Sigmoid colon (tissue), 7 donors: Measurements from ENCODE around the gene TACC2. TPM values are rescaled to one million over a fixed set of nuclear protein-coding genes. Genes with fewer than 3 reads are reported as not detected.

ENCODE experiments used
- DNase-seq: peaks from one replicate; pipeline ENCODE4 v3.0.0-alpha.2; 2019
- H3K27ac ChIP-seq, 4 donors: fragments of 200-600 bp; sonication (generic); one replicate each; pipeline ENCODE4 v1.5.1; 2016 to 2019; ENCODE audit warnings: mild to moderate bottlenecking in 1 of 4
- H3K27me3 ChIP-seq, 3 donors: fragments of 200-600 bp; sonication (generic); one replicate each; pipeline ENCODE4 v1.5.1; 2019; ENCODE audit warnings: mild to moderate bottlenecking in 1 of 3
- H3K36me3 ChIP-seq, 4 donors: fragments of 200-600 bp; sonication (generic); one replicate each; pipeline ENCODE4 v1.5.1; 2016 to 2019
- H3K4me1 ChIP-seq, 4 donors: fragments of 200-600 bp; sonication (generic); one replicate each; pipeline ENCODE4 v1.5.1; 2017 to 2019
- H3K4me3 ChIP-seq, 4 donors: fragments of 200-600 bp; sonication (generic); one replicate each; pipeline ENCODE4 v1.5.1; 2017 to 2019; ENCODE audit warnings: mild to moderate bottlenecking in 2 of 4, moderate library complexity in 1 of 4
- H3K9me3 ChIP-seq, 4 donors: fragments of 200-600 bp in 3 of 4; sonication (generic) in 3 of 4; one replicate each; pipeline versions ENCODE4 v1.5.1 to v1.6.1; 2013 to 2019
- EP300 ChIP-seq, 4 donors: sonication (generic); formaldehyde crosslinking; IDR thresholded peaks; one replicate each; pipeline ENCODE4 v1.6.1; 2017; ENCODE audit warnings: antibody characterized with exemption in 4 of 4
- POLR2A ChIP-seq, 2 donors: fragments of 450-650 bp; IDR thresholded peaks; one replicate each; pipeline ENCODE4 v1.6.1; 2016; ENCODE audit warnings: antibody characterized with exemption in 2 of 2, mild to moderate bottlenecking in 2 of 2, moderate library complexity in 2 of 2
- POLR2AphosphoS5 ChIP-seq, 4 donors: sonication (generic); formaldehyde crosslinking; IDR thresholded peaks; one replicate each; pipeline ENCODE4 v1.6.1; 2017; ENCODE audit warnings: antibody characterized with exemption in 4 of 4
- WGBS, 2 donors: extraction: QIAGEN DNeasy Blood & Tissue Kit; methylation state at CpG; one replicate each; pipeline ENCODE4 v1.1.7; 2013; 5-methylcytosine and 5-hydroxymethylcytosine counted together
- intact Hi-C: fragments of 100-400 bp; cut with DNase I; formaldehyde crosslinking; loops from one replicate; pipeline ENCODE4 v1.15.1; 2023
- polyA plus RNA-seq, 3 donors: library from polyadenylated mRNA; stranded (reverse); fragments of 200-250 nt; gene quantifications; one replicate each; pipeline ENCODE4 v1.2.3, GENCODE V29; 2013
- total RNA-seq, 4 donors: library from RNA; depleted of rRNA; stranded (reverse); fragments of >200 nt; gene quantifications; one replicate each; pipeline ENCODE4 v1.1.0, GENCODE V29; 2016
- TF ChIP-seq, protein P1 (sequence below), 4 experiments: fragments of 450-650 bp in 3 of 4; fragments of 200-600 bp in 1 of 4; IDR thresholded peaks; one replicate each; pipeline ENCODE4 v1.5.1; 2016 to 2019; ENCODE audit warnings: antibody characterized with exemption in 4 of 4, mild to moderate bottlenecking in 3 of 4, moderate library complexity in 2 of 4
- donor health status: healthy with polysubstance abuse.
- donor health status: Bipolar disorder and iron deficiency.
- donor health status: healthy.

The TACC2 gene
- total and polyA plus RNA-seq, 7 donors: 43.7 to 173 (median 71.0) TPM

- Histone ChIP-seq H3K36me3 (peaks cover 39 to 100% (median 55%) of the 10 kb centered on the region in 4 donors), H3K27me3 (no peaks in the 10 kb centered on the region), H3K27ac (no peak overlapping the region), H3K4me3 (no peak overlapping the region), H3K9me3 (no peaks in the 10 kb centered on the region), H3K4me1 (no peaks in the 10 kb centered on the region)
- TF ChIP-seq, protein P1, sequence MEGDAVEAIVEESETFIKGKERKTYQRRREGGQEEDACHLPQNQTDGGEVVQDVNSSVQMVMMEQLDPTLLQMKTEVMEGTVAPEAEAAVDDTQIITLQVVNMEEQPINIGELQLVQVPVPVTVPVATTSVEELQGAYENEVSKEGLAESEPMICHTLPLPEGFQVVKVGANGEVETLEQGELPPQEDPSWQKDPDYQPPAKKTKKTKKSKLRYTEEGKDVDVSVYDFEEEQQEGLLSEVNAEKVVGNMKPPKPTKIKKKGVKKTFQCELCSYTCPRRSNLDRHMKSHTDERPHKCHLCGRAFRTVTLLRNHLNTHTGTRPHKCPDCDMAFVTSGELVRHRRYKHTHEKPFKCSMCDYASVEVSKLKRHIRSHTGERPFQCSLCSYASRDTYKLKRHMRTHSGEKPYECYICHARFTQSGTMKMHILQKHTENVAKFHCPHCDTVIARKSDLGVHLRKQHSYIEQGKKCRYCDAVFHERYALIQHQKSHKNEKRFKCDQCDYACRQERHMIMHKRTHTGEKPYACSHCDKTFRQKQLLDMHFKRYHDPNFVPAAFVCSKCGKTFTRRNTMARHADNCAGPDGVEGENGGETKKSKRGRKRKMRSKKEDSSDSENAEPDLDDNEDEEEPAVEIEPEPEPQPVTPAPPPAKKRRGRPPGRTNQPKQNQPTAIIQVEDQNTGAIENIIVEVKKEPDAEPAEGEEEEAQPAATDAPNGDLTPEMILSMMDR (IDR thresholded peaks at IDR 0.05): no peak
- TF ChIP-seq POLR2AphosphoS5 (IDR thresholded peaks at IDR 0.05): no peak
- no peak for TF ChIP-seq POLR2A (IDR thresholded peaks at IDR 0.05)
- TF ChIP-seq EP300 (IDR thresholded peaks at IDR 0.05): no peak
- 62 to 84% methylated on average over 9 of the region's 9 CpGs for WGBS, 2 donors
- DNase-seq: no peak
- intact Hi-C loops: no loop called here
These were observed 236.4 kb downstream of the TACC2 start for GRCh38 chr10:122225330-122225729.

DNA sequence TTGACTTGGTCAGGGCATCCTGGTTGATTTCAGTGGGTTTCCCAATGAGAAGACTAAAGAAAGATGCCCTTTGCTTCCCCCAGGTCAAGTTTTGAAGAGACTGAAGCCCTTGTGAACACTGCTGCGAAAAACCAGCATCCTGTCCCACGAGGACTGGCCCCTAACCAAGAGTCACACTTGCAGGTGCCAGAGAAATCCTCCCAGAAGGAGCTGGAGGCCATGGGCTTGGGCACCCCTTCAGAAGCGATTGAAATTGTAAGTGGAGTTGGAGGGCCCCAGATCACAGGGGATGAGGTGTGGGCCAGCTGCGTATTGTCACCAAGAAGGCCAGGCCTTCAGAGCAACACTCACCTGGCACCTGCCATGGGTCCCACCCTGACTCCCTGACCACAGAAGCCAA is 238.8 kb downstream of the TACC2 start:
- 90 to 91% methylated on average over 4 of the region's 4 CpGs for WGBS, 2 donors
- Histone ChIP-seq H3K9me3 (no peaks in the 10 kb centered on the region), H3K27me3 (no peaks in the 10 kb centered on the region), H3K4me3 (no peak overlapping the region), H3K27ac (no peak overlapping the region), H3K36me3 (peaks cover 39 to 91% (median 57%) of the 10 kb centered on the region in 4 donors), H3K4me1 (no peaks in the 10 kb centered on the region)
- DNase-seq: no peak
- TF ChIP-seq POLR2A (IDR thresholded peaks at IDR 0.05) (no peak), POLR2AphosphoS5 (IDR thresholded peaks at IDR 0.05) (no peak), EP300 (IDR thresholded peaks at IDR 0.05) (no peak)
- TF ChIP-seq, protein P1 (IDR thresholded peaks at IDR 0.05): no peak
- intact Hi-C loops: no loop called here

DNA sequence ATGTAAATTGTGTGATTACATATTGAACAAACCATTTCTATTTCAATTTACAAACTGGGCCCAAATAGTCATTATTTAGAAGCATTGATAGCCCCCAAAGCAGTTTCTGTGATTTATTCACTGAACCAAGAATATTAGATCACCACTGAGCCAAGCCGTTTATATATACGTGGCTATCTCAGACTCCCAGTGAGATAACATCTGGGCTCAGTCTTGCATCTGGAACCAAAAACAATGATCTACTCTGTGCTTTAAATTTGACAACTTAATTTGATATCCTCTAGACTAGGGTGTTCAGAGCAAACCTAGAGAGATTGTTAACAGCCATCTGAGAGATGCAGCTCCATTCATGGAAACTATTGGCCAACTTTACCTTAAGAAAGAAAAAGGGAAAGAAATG is 240.7 kb downstream of the TACC2 start:
- Histone ChIP-seq H3K4me3 (no peak overlapping the region), H3K4me1 (no peaks in the 10 kb centered on the region), H3K27me3 (no peaks in the 10 kb centered on the region), H3K9me3 (no peaks in the 10 kb centered on the region), H3K27ac (no peak overlapping the region), H3K36me3 (peaks cover 32 to 82% (median 50%) of the 10 kb centered on the region in 4 donors)
- TF ChIP-seq POLR2A (IDR thresholded peaks at IDR 0.05): no peak
- TF ChIP-seq EP300 (IDR thresholded peaks at IDR 0.05): no peak
- TF ChIP-seq, protein P1 (IDR thresholded peaks at IDR 0.05): no peak
- no peak for TF ChIP-seq POLR2AphosphoS5 (IDR thresholded peaks at IDR 0.05)
- WGBS, 2 donors: 82 to 91% methylated on average over 2 of the region's 2 CpGs
- intact Hi-C loops: no loop called here
- DNase-seq: no peak

DNA sequence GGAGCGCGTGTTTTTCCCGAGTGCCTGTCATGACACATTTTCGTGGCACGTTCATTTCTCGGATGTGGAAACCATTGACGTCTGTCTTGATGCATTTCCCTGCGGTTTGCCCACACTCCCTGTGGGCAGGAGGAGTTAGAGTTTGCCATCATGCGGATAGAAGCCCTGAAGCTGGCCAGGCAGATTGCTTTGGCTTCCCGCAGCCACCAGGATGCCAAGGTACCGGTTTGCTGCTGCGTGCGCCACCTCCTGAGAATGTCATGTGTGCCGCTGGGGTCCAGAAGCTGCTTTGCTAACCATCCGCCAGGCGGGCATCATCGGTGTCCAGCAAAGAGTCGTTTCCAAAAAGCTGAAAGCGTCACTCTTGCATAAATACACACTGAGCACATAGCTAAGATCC is 241.3 kb downstream of the TACC2 start:
- Histone ChIP-seq H3K4me3 (no peak overlapping the region), H3K9me3 (no peaks in the 10 kb centered on the region), H3K27ac (no peak overlapping the region), H3K27me3 (no peaks in the 10 kb centered on the region), H3K4me1 (no peaks in the 10 kb centered on the region), H3K36me3 (peaks cover 26 to 77% (median 46%) of the 10 kb centered on the region in 4 donors)
- 96 to 97% methylated on average over 19 of the region's 19 CpGs for WGBS, 2 donors
- DNase-seq: no peak
- intact Hi-C loops: no loop called here
- TF ChIP-seq, protein P1 (IDR thresholded peaks at IDR 0.05): no peak
- TF ChIP-seq EP300 (IDR thresholded peaks at IDR 0.05) (no peak), POLR2AphosphoS5 (IDR thresholded peaks at IDR 0.05) (no peak), POLR2A (IDR thresholded peaks at IDR 0.05) (no peak)

- no peaks in the 10 kb centered on the region for H3K4me1 ChIP-seq
- H3K36me3 ChIP-seq: peaks cover 7 to 77% (median 35%) of the 10 kb centered on the region in 4 donors
- TF ChIP-seq EP300 (IDR thresholded peaks at IDR 0.05) (no peak), POLR2AphosphoS5 (IDR thresholded peaks at IDR 0.05) (no peak), POLR2A (IDR thresholded peaks at IDR 0.05) (no peak)
- TF ChIP-seq, protein P1 (IDR thresholded peaks at IDR 0.05): no peak
- no peak overlapping the region for H3K4me3 ChIP-seq
- no peaks in the 10 kb centered on the region for H3K27me3 ChIP-seq
- 84 to 92% methylated on average over 3 of the region's 3 CpGs for WGBS, 2 donors
- no peak overlapping the region for H3K27ac ChIP-seq
- H3K9me3 ChIP-seq: no peaks in the 10 kb centered on the region
- DNase-seq: no peak
- intact Hi-C loops: no loop called here
These were observed 243.8 kb downstream of the TACC2 start for GRCh38 chr10:122232769-122233168.
